Ramos (cell line): ENCODE data around the gene RER1.

Source experiments
- in situ Hi-C: fragments of 300-500 bp; cut with MboI; formaldehyde crosslinking; loops from one replicate; pipeline ENCODE4 v1.14.3; 2022; ENCODE audit warnings: low sequenced_read_pairs; ENCODE audit not compliant: unreplicated experiment

RER1 gene

DNA sequence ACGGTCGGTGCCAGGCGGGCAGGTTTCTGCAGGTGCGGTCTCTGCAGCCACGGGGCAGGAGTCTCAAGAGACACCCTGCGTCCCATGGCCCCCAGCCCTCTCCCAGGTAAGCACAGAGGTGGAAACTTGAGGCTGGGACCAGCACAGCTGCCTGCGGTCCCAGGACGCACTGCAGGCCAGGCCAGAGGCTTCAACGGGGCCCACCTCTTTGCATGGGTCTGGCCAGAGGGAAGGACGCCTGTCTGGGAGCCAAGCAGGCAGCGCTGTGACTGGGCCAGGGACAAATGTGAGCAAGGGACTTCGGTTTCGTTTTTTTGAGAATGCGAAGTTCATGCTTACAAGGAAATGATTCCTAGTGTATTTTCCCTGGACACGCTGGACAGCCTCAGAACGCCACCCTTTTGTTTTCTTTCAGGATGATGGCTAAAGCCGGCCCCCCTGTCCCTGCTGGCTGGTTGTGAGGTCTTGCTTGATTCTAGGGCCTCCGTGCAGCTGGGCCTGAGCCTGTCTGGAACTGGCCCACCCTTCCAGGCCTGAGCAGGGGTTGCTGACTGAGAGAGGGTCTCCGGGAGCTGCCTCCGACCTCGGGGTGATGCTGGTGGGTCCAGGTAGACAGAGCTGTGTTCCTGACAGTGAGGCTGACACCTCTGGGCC, 38.6 kb upstream of the RER1 start:
- in situ Hi-C loops = no loop called here

GRCh38 chr1:2353551-2354438, 37.8 kb upstream of the RER1 start:
- in situ Hi-C loops = no loop called here

DNA sequence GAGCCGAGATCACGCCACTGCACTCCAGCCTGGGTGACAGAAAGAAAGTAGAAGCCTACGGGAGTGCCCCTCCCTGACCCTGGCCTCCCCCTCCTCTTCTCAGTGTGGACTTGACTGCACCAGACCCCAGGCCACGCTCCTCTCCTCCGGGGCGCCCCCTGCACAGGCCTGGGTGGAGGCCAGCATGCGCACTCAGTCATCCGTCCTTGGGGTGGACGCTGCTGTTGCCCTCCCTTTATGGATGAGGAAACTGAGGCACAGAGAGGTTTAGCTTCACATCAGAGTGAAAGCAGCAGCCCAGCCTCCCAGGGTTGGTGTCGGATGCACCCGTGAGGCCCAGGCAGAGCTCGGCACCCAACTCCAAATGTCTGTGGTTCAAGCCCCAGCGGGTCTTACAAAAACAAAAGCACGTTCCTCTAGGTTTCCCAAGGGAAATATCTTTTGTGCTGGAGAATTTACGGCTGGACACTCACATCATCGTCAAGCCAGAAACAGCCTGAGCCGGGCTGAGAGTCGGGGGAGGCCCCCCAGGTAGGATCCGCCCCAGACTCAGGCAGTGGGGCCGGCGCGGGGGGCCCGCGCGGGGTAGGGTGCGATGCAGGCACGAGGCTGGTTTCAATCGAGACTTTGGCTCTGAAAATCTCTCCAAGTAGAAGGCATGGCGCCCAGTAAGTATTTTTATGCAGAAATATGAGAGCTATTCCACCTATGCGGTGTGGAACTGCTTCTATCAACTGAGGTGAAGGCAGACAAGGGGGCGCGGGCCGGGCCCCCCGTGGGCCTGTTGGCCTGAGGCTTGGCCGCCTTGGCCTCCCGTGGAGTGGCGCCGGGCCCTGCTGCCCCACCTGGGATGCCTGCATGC, 36.9 kb upstream of the RER1 start:
- in situ Hi-C loops = no loop called here

GRCh38 chr1:2355373-2356261, 36.0 kb upstream of the RER1 start:
- in situ Hi-C loops = no loop called here

DNA sequence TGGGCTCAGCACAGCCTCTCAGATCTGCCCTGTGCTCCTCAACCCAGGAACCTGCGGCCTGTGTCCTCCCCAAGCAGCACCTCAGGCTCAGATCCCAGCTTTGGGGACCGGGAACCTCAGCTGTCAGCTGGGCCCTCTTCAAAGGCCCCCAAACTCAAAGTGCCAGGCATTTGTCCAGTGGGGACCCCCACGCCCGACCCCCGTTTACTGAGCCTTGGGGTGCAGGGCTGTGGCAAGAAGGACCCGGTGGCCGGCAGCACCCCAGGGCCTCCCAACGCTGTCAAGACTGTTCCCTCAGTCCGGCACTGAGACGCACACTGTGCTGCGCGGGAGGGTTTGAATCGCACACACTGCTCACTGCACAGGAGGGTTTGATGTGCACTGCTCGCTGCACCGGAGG, 35.2 kb upstream of the RER1 start:
- in situ Hi-C loops = no loop called here

- in situ Hi-C loops = no loop called here
Measured at GRCh38 chr1:2356911-2357845, 34.5 kb upstream of the RER1 start.

- in situ Hi-C loops = no loop called here
Measured at GRCh38 chr1:2358072-2358471, 33.6 kb upstream of the RER1 start.

DNA sequence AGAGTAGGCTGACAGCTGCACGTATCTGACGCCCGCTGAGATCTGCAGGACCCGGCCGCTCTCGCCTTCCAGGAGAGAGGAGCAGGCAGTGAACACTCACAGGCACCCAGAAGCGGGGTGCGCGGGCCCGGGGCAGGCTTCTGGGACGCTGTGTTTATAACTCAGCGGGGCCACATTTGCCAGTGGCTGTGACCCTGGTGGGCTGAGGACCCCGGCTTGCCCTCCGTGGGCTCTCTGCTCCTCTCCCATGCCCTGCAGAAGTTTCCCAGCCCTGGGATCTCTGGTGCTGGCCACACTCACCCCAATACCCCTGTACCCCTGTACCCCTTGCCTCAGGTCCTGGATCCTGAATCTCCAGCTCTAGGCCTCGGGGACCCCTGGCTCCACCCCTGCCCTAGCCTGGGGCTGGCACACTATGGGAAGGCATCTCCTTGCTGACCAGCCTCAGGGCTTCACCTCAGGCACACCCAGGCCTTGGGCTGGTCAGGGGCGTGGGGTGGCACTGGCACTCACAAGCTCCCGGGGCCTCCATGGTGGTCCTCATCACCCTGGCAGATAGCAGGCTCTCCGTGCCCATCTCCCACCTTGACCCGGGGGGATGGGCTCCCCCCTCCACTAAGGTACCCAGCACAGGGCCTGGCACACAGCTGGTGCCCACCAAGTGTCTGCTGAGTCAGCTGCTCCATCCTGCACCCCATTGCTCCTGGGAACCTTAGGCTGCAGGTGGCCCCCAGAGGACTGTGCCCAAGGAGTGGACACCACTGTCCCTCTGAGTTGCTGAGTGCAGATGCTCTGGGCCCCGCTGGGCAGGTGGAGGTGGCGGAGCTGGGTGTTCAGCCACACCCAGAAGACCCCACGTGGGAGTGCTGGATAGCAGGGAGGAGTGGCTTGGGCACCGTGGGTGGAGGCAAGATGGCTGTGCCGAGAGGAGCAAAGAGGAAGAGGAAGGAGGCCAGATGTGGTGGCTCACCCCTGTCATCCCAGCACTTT, 32.7 kb upstream of the RER1 start:
- in situ Hi-C loops = no loop called here

GRCh38 chr1:2360588-2361364, 30.9 kb upstream of the RER1 start:
- in situ Hi-C loops = no loop called here

- in situ Hi-C loops = no loop called here
Measured at GRCh38 chr1:2363847-2364513, 27.7 kb upstream of the RER1 start.

DNA sequence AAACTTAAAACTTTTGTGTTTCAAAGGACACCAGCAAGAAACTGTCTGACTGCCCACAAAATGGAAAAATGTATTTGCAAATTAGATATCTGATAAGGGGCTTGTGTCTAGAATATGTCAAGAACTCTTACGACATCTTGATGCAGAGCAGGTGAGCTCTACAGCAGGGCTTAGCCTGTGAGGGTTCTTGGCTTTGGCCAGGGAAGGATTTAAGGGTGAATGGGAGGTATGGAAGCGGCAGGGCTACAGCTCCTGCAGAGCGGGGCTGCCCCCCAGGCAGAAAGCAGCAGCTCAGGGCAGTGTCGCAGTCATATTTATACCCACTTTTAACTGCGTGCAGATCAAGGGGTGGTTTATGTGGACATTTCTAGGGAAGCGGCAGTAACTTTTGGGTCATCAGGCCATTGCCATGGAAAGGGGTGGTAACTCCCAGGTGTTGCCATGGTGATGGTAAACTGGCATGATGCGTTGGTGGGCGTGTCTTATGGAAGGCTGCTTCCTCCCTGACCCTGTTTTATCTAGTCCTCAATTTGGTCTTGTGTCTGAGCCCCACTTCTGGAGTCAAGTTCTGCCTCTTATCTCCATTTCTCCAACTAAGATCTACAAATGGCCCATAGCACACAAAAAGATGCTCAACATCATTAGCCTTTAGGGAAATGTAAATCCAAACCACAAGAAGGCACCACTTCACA, 23.4 kb upstream of the RER1 start:
- in situ Hi-C loops = no loop called here

DNA sequence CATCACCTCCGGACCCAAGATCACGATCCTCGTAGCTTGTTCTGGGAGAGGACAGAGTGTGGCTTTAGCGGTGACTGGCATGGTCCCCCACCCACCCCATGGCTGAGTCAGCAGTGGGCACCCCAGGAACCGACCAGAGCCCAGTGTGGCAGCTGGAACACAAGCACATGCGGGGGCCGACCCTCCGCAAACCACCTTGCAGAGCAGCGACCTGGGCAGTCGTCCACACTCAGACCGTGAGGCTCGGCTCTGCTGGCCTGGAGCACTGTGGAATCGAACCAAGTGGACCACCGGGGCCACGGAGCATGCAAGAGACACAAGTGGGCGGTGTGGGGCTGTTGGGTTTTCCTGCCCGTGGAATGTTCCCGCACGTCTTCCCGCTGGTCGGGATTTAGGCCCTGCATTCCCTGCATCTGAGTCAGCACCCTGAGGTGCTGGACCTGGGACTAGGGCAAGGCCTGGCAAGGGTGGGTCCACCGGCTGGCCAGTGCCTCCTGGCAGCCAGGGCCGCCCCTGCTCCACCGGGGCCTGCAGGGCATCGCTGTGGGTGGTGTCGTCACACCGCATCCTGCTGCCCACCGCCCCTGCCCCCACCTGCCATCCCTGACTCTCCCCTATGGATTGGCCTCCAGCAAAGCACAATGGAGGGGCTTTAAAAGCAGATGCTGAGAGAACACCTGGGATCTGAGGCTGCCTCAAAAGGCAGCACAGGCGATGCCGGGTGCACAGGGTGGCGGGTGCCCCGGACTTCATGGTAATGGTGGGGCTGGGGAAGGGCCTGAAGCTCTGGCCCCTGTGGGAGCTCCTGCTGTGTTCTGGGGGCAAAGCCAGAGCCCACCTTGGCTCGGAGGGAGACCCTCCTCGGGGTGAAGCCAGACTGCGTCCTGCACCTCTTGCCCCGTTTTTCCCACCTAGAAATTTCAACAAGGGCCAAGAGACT, 18.8 kb upstream of the RER1 start:
- in situ Hi-C loops = no loop called here

DNA sequence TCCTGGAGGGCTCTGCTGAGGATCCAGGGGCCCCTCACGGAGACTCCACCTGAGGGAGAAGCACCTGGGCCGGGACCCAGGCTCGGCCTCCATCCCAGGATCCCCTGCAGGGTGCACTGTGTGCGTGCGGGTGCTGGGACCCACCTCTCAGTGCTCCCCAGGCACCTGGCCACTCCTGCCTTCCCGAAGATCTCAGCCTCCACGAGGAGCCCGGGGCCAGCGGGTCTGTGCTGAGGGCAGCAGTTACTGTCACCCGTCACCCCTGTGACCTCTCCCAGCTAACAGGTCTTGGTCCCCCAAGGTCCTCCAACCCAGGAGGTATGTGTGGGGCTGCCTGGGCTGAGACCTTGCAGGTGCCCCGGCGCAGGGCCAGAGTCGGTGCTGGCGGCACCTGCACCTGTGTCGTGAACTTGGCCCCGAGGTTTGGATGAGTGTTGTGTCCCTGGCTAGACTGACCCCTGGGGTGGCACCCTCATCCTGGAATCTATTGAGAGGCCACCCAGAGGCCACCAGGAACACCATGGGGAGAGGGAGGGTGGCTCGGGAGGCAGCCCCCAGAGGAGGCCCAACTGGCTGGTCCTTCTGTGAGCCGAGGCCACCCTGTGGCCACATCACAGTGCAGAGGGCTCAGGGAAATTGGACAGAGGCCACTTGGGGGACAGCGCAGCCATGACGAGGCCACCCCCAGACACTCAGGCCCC, 17.9 kb upstream of the RER1 start:
- in situ Hi-C loops = no loop called here
